Putamen (tissue), 1 donor: ENCODE data around the gene HBZ.
"Not testable (repeated sequence)": the region's sequence is repeated elsewhere in the genome, so short reads cannot be mapped to it uniquely, and the experiment has no call there.

Experiments used
- DNase-seq: peaks from one replicate; pipeline ENCODE4 v3.0.0-alpha.2; 2016; ENCODE audit warnings: low spot score

Gene HBZ

GRCh38 chr16:164827-165538 lies 12.5 kb downstream of the HBZ start:
- DNase-seq: no peak

- no peak for DNase-seq
Measured at GRCh38 chr16:165539-166374, 13.3 kb downstream of the HBZ start, which contains the start of gene HBM. TSS of gene HBM (plus strand) at chr16:165978. CDS start at chr16:165998, 20 bp downstream.

- no peak for DNase-seq
Measured at GRCh38 chr16:166375-167121, 14.1 kb downstream of the HBZ start.

- DNase-seq: no peak
Measured at GRCh38 chr16:167122-167690, 14.8 kb downstream of the HBZ start.

- no peak for DNase-seq
Measured at GRCh38 chr16:168424-168823, 16.0 kb downstream of the HBZ start.

- no peak for DNase-seq
Measured at GRCh38 chr16:169014-169413, 16.6 kb downstream of the HBZ start.

GRCh38 chr16:170088-170507 lies 17.7 kb downstream of the HBZ start:
- not testable (repeated sequence) for DNase-seq

- no peak for DNase-seq
Measured at GRCh38 chr16:170788-171187, 18.3 kb downstream of the HBZ start.

GRCh38 chr16:172374-172941 lies 20.0 kb downstream of the HBZ start, which contains the start of gene HBA2:
TSS of gene HBA2 (plus strand) at chr16:172876. CDS start at chr16:172913, 37 bp downstream.
- not testable (repeated sequence) for DNase-seq

GRCh38 chr16:173211-173854 lies 20.9 kb downstream of the HBZ start:
- DNase-seq: not testable (repeated sequence)

GRCh38 chr16:173928-174769 lies 21.7 kb downstream of the HBZ start:
- DNase-seq: not testable (repeated sequence)

GRCh38 chr16:175011-175949 lies 22.8 kb downstream of the HBZ start:
- DNase-seq: no peak

GRCh38 chr16:176006-176405 lies 23.6 kb downstream of the HBZ start:
- DNase-seq: not testable (repeated sequence)

- DNase-seq: not testable (repeated sequence)
Measured at GRCh38 chr16:176477-177382, 24.3 kb downstream of the HBZ start, which contains the start of gene HBA1. TSS of gene HBA1 (plus strand) at chr16:176680. CDS start at chr16:176717, 37 bp downstream.

GRCh38 chr16:177394-177822 lies 25.0 kb downstream of the HBZ start:
- no peak for DNase-seq

GRCh38 chr16:177981-178667 lies 25.7 kb downstream of the HBZ start:
- DNase-seq: no peak

- no peak for DNase-seq
Measured at GRCh38 chr16:178668-179015, 26.2 kb downstream of the HBZ start.
